Eye (tissue), 1 donor: ENCODE results near the gene UCKL1.
"Not testable (repeated sequence)": the region's sequence is repeated elsewhere in the genome, so short reads cannot be mapped to it uniquely, and the experiment has no call there.

ENCODE experiments used
- DNase-seq: peaks from one replicate; pipeline ENCODE4 v3.0.0-alpha.2; 2015

The UCKL1 gene

DNA sequence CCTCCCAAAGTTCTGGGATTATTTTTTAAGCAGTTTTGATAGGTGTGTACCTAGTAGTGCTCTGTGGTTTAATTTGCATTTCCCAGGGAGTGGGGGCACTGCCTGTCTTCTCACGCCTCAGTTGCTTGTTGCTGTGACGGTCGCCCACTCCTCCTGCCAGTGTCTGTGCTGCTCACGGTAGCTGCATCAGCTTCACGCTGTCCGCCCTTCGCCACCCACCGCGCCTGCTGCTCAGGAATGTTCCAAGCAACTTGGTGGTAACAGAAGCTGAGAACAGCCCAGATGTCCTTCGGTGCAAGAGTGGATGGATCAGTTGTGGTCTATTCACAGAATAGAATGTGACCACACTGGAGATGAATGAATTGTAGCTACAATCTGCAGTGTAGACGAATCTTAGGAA lies 38.4 kb downstream of the UCKL1 start:
- no peak for DNase-seq

DNA sequence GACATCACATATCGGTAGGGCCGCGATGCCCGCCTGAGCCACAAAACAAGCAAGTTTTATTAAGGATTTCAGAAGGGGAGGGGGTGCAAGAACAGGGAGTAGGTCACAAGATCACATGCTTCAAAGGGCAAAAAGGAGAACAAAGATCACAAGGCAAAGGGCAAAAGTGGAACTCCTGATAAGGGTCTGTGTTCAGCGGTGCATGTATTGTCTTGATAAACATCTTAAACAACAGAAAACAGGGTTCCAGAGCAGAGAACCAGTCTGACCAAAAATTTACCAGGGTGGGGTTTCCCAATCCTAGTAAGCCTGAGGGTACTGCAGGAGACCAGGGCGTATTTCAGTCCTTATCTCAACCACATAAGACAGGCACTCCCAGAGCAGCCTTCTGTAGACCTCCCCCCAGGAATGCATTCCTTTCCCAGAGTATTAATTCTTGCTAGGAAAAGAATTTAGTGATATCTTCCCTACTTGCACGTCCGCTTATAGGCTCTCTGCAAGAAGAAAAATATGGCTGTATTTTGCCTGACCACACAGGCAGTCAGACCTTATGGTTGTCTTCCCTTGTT lies 39.8 kb downstream of the UCKL1 start:
- not testable (repeated sequence) for DNase-seq

DNA sequence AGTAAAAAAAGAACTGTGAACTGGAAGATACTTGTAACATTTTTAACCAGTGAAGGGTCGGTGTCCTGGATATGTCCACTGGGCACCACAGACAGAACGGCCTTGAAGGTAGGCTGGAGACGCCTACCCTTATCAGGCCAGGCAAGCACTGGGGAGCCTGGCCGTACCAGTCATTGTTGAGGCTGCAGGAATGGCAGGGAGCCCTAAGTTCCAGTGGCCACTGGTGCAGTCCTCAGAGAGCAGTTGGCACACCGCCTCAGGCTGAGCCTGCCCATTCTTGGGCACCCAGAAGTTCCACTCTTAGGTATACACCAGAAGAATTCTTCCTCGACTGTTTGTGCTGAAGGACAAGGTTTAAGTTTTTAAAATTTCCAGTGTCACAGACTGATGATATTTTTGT lies 40.7 kb downstream of the UCKL1 start:
- no peak for DNase-seq

DNA sequence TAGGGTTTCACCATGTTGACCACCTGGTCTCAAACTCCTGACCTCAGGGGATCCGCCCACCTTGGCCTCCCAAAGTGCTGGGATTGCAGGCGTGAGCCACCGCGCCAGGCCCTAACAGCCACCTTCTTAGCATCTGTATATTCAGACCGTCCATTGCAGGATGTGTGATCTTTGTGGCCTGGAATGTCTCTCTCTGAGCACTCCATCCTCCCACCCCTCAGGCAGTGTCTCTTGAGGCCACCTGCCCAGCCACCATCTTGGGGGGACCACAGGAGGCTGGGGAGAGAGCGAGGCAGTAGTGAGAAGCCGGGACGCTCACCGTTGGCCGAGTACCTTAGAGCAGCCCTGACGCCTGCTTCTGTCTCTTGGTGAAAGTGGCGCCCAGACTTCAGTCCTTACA lies 42.4 kb downstream of the UCKL1 start:
- DNase-seq: no peak

DNA sequence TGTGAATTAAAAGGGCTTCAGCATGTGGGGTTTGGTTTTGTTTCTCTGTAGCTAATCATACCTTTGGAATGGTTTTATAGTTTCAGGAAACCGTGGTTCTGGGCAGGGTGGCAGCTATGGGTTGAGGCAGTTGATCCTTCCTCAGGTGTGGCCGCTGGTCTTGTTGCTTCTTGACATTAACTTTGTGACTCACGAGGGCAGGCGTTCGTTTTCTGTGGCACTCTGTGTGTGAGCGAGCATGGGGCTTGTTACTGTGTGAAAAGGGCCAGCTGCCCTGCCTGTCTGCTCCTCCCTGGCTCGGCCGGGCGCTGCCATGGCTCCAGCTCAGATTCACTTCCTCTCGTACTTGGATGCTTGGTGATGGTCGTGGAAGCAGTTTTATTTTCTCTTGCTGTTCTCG lies 45.0 kb downstream of the UCKL1 start:
- peak; percentile 14 for DNase-seq

DNA sequence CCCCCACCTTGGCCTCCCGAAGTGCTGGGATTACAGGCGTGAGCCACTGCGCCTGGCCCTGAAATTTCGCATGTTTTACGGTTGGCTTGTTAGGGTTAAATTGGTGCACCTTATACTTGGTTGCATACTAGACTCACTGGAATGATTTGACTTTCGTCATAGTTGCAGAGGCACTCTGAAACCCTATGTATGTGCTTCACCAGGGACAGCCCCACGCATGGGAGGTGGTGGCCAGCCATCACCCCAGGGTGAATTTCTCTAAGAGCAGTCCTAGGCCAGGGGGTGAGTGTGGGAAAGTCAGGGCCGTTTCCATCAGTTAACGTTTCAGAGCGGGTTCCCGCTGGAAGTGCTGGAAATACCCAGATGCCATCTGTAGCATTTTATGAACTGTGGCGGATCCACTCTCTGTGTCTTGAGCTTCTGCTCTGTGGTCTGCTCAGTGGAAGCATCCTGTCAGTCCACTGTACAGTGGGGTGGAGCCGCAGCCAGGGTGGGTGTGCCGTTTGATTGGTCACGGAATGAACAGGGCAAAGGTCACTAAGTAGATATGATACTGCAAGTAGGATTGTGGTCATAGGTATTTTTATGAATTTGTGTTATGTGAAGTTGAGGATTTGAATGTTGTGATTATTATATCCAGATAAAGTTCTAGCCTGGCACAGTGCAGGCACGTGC lies 48.1 kb downstream of the UCKL1 start:
- DNase-seq: no peak

DNA sequence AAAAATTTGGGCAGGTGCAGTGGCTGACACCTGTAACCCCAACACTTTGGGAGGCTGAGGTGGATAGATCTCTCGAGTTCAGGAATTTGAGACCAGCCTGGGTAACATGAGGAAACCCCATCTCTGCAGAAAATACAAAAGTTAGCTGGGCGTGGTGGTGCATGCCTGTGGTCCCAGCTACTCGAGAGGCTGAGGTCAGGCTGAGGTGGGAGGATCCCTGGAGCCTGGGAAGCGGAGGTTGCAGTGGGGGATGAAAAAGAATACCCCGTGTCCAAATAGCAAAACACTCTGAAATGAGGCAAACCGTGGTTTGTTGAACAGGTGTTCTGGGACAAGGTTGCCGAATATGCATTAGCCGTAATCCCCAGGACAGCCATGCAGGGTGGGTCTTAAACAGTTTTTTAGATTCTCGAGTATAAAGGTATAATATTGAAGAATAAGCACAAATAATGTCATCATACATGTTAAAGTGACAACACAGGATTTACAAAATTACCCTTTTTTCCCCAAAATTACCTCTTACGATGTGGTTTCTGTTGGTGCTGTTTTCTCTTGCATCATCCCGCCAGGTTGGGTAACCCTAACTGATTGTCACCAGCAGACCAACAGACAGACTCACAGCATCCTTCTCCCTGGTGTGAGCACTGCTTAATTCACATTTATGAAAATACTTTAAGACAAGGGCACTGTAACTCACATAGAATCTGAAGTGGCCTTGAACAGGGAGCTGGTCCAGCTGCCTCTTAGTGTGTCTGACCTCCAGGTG lies 52.2 kb downstream of the UCKL1 start:
- no peak for DNase-seq

DNA sequence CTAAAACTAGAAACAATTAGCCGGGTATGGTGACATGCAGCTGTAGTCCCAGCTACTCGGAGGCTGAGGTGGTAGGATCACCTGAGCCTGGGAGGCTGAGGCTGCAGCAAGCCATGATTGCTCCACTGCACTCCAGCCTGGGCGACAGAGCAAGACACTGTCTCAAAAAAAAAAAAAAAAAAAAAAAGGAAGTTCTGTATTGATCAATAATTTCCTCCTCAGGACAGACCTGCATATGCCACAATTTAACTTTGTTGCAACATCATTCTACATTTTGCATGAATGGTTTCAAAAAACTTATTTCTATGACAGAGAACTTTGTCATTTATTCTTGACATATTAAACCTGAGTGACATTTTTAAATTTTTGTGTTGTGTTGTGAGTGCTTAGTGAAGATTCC lies 55.8 kb downstream of the UCKL1 start:
- no peak for DNase-seq

DNA sequence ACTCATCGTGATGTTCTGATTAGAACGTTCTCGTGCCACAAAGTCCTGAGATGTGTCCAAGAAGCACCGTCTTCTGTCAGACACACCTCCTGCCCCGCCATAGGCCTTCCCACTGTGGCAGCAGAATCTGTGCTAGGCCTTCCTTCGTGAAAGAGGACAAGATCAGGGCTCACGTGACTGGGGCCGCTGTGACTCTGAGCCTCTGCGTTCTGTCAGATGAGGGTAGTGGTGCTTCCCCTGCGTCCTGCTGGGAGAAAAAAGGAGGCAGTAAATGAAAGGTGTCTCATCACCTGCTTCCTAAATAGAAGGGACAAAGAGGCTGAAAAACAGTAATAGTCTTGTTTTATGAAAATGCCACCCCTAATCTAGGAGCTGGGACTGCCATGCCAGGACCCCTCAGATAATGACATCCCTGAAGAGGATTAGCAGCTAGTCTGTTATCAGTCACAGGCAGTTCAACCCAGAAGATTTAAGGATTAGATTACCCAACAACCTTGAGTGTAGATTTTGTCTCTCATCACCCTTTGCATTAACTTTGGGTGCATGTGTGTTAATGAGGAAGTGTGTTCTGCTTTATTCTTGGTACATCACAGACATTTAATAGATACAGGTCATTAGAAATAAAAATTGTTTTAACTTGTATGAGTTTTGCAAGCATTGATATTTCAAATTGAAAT lies 57.2 kb downstream of the UCKL1 start:
- DNase-seq: no peak

DNA sequence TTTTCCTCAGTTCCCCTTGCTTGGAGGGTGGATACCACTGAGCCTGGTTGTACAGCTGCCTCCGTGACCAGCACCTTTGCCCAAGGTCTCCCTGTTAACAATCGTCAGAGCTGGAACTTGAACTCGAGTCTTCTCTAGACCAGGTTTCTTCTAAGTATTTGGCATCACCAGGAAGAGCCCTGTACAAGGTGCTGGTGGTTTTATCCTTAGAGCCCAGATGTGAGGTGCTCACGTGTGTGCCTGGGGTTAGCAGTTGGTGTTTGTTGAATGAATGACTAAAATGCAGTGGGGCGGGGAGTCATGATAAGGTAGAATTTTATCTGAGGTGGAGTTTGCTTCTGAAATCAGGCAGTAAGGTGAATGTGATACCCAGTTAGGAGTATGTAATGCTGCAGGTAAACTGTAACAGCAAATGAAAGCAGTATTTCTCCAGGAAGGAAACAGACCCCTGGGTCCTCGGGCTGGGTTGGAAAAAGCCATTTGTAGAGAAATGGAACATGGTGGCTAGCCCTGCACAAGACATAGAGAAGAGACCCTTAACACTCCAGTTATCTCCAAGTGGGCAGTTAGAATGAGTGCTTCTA lies 58.1 kb downstream of the UCKL1 start:
- DNase-seq: no peak

DNA sequence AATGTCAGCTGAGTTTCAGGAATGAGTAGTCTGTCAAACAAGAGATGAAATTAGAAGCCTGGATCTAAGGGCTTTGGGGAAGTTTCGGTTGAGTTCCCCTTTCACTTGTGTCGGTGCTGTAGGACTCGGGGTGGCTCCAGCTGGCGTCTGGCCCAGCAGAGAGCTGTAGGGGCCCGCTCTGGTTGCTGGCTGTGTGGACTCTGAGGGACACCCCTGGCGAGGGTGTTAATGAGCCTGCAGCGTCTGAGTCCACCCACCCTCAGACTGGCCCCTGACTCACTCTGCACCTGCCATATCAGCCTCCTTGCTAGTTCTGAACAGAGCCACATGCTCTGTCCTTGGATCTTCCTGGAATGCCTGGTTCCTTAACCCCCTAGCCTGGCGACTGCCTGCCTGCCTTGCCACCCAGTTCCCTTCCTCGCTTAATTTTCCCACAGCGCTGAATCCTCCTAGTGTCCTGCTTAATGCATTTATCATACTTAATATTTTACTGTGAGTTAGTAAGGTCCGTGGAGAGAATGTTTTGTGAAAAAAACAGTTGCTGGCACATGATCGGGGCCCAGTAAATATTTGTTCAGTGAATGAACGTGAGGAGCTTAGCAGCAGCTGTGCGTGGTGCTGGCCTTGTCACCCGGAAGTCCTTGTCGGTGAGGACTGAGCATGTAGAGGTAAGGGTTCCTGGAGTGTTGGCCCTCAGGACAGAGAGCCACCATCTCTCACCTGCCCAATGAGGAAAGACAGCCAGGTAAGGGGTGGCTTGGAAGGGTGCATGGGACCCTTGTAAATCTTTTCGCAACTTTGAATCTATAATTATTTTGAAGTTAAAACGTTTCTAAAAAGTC lies 59.7 kb downstream of the UCKL1 start:
- DNase-seq: peak; percentile 41

DNA sequence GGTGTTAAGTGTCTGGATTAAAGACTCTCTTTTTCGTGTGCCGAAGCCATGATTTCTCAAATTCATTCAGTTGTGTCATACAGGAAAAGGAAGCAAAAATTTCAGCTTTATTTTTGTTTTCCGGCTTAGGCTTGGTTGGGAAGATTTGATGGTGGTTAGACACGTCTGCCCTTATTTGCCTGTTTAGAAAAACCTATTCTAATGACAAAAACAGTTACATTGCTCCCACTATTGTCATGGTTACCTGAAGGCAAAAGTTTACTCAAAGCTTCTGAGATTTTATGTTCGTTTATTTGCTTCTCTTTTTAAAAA lies 60.3 kb downstream of the UCKL1 start:
- peak; percentile 51 for DNase-seq

DNA sequence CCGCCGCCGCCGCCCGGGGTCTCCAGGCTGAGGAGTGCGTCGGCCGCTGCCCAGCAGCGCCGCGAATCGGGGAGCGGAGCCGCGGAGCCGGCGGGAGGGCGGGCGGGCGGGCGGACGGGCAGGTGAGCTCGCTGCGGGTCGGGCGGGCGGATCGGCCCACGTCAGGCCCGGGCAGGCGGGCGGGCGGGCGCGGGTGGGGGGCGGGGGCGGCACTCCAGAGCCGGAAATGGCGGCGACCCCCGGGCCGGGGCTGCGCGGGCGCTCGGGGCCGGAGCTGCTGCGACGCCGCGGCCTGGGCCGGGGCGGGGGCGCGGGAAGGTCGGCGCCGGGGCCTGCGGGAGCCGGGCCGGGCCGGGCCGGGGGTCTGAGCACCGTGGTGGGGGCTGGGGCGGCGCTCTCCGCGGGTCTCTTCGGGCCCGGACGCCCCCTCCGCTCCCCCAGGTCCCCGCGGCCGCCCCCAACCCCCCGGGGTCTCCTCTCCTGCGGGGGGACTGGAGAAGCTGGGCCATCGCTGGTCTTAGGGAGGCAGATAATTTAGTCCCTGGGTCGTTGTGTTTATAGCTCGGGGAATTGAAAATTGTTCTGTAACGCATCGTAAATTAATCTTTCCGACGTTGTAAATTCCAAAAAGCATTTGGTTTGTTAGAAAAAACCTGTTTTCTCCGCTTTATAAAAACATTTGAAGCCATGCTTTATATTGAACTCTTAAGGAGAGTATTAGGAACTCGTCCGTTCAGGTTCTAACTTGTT lies 60.8 kb downstream of the UCKL1 start:
- DNase-seq: no peak

DNA sequence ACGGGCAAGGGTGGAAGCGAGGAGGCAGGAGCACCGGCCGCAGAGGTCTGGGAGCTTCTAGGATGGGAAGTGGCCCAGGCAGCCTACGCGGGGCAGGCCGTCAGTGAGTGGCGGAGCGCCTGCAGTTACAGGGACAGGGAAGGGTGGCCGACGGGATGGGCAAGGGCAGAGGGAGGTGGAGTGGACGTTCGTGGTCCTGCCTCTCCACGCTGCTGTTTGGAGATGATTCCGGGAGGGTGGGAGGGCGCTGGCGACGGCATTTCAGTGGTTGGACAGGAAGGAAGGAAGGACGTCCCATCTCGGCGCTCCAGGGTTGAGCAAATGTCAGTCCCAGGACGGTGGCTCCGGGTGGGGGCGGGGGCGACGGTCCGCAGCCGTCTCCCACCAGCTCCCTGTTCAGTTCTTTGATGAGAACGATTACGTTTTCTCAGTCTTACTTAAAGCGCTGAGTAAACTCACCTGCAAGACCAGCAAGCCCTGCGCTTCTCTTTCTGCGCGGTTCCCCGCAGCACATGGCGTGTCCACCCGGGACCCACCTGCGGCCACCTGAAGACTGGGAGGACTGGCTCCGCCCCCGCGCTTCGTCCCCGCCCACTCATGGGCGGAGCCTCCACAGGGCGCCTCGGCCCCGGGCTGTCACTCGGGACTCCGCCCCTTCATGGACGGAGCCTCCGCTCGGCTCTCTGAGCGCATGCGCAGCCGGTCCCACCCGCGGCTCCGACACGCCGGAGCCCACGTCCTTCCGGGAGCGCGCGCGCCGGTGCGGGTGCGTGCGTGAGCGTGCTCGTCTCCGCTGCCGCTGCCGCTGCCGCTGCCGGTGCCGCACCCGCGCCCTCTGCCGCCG lies 61.6 kb downstream of the UCKL1 start, which contains the start of gene DNAJC5:
Gene DNAJC5, plus strand, starts transcription at position 769 of the 844 bp plus-strand sequence. CDS start 33,220 bp downstream, outside the sequence.
- DNase-seq: peak; percentile 98

DNA sequence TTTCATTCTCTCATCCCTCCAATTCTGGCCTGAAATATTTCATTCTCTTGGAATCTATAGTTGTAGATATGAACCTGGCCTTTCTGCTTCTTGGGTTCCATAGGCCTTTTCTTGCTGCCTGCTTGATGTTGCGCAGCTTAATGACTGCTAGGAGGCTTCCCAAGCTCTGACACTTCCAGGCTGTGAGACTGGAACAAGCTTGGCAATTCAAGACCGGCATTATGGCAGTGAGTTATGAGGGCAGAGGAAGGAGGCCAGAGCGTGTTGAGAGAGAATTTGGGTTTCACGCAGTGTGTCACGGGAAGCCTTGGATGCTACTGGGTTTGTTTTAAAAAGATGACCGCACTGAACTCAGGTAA lies 62.2 kb downstream of the UCKL1 start:
- no peak for DNase-seq

DNA sequence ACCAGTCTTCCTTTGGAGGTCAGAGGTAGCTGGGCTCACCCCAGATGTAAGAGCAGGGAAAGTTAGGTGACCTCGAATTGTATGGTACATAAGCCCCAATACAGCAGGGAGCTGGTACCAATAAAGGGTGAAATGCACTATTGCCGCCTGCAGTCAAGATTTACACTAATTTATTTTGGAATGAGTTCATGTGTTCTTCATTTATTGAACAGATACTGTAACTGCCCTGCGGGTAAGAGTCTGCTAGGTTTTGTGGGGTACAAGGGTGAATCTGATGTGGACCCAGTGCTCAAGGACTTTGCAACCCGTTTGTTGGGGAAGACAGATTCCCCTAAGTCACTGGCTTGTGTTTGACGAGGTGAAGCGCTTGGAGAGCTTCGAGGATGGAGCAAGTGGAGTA lies 63.8 kb downstream of the UCKL1 start:
- DNase-seq: no peak

DNA sequence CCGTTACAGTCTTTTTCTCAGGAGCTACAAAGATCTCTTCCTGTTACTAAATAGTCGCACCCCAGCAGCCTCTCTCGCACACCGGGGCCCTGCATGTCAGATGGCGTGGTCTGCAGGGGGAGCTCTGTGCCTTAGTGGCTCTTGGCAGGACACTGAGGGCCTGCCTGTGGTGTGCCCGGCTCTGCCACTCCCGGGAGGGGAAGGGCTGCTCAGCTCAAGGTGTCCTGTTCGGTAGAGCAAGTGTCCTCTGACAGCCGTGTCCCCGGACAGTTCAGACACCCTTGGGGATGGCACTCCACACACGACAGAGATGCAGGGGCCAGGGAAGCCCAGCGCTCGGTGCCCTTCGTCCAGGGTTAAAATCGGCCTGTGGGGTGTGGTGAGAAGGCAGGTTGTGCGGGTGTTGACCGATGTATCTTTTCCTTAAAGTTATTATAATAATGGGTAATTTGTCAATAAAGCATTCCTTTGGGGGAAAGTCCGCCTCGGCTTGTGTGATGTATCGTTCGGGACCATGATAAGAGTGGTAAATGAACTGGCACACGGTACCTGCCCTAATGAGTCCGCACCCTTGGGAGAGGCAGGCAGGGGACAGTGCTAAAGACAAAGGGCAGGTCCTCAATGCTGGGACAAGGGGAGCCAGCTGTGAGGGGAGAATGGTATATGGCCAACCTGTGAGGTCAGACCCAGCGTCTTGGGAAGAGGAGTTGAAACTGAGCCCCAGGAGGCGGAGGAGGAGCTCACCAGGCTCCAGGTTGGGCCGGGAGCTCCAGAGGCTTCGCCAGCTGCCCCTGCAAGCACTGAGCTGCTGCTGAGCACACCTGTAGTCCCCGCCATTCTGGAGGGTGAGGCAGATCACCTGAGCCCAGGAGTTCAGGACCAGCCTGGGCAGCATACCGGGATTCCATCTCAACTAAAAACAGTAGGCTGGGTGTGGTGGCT lies 64.9 kb downstream of the UCKL1 start:
- no peak for DNase-seq

DNA sequence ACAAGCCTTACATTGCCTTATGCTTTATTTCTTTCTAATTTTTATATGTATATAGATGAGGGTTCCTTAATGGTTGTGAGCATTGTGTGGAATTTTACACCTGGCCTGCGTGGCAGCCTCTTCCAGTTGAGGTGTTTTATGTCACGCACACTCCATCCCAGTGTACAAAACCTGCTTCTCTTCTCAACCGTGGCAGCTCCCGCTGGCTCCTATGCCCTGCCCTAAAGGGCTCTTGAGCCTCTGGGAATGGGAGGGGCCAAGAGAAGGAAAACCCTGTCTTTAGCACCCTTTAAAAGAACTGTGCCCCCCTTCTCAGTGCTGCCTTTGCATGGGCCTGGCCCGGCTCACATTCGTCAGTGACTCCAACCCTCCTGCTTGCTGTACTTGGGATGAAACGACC lies 65.6 kb downstream of the UCKL1 start:
- no peak for DNase-seq

DNA sequence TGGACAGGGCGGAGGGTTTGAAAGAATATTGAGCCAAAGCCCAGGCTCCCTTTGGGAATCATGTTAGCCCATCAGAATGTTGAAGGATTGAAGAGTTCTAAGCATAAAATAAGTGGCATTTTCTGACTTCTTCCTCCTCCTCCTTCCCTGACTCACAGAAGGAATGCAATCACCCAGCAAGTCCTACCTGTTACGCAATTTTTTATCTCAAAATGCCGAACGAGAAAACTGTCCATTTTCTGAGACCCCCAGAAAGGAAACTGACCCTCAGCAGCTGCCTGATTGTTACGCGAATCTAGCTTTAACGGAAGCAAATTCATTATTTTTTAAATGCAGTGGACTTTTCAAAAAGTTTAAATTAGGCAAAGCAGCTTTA lies 66.0 kb downstream of the UCKL1 start:
- no peak for DNase-seq
